HG02840 (cell line): ENCODE results near the gene CLK4.

ENCODE experiments used
- ATAC-seq: cut with Tn5 transposase; IDR thresholded peaks from one replicate; pipeline ENCODE4 v1.9.1; 2021; ENCODE audit warnings: mild to moderate bottlenecking, moderate library complexity, moderate number of reproducible peaks; ENCODE audit not compliant: unreplicated experiment, low FRiP score

The CLK4 gene

DNA sequence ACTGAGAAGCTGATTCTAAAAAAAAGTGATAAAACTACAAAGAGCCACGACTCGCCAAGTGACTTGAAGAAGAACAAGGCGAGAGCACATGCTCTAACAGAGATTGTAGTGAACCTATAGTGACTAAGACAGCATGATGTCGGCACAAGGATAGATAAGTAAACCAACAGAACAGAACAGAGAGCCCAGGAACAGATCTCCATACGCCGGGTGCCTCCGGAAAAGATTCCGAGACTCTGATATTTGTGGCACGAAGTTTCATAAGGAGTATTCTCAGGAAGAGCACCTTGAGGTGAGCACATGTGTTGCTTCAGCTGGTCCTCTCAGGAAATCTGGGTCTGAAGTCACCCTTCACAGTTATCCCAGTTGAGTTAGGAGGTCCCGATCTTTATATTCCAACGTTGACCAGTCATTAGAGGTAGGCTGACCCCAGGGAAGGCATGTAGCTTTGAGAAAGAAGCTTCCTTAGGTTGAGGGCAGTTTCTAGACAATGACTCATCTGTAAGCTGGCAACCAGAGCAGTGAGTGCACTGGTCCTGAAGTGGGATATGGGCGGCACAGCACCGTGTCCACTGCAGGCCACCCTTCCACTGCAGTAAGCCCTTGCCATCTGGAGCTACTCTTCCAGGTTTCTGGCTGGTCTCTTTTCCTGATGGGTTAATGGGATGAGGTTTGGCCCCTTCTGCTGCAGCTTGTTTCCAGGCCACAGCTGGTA is 13.6 kb upstream of the CLK4 start:
- ATAC-seq = no peak

GRCh38 chr5:178637356-178638074 is 10.7 kb upstream of the CLK4 start:
- no peak for ATAC-seq

GRCh38 chr5:178632285-178632684 is 5.4 kb upstream of the CLK4 start:
- no peak for ATAC-seq

DNA sequence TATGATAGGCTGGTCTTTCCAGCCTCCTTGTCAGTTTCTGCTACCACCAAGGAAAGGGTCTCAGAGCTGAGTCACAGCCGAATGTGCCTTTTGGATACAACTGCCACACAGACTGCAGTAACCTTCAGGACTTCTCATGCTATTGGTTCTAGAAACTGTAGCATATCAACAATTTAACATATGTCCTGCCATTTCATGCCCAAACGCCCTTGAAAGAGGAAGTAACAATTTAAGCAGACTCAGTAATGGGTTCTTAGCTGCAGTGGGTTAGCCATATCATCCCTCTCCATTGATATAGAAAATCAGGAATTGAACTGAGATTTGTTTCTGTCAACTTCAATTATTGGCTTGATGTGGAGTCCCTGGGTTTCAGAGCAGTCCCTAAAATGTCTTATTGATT is 4.1 kb upstream of the CLK4 start:
- no peak for ATAC-seq

DNA sequence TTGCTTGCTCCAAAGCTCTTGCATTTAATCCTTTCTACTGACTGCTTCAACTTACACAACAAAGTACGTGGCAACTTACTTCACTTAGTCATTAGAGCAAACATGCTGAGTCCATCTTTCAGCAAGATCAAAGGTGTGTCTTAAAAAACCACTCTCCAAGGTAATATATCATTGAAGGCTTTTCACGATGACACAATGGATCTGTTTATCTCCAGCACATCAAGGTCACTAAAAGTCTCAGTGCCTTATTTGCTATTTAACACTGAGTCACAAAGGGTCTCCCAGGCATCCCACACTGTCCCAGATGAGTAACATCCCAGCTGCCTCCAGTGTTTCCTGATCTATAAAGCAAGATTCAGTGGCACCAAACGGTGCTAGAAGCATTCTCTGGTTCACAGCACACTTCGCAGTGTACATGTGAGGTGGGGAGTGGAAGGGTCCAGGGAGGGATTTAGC is 3.7 kb upstream of the CLK4 start:
- no peak for ATAC-seq

GRCh38 chr5:178627259-178627598 is 379 bp upstream of the CLK4 start:
- no peak for ATAC-seq

DNA sequence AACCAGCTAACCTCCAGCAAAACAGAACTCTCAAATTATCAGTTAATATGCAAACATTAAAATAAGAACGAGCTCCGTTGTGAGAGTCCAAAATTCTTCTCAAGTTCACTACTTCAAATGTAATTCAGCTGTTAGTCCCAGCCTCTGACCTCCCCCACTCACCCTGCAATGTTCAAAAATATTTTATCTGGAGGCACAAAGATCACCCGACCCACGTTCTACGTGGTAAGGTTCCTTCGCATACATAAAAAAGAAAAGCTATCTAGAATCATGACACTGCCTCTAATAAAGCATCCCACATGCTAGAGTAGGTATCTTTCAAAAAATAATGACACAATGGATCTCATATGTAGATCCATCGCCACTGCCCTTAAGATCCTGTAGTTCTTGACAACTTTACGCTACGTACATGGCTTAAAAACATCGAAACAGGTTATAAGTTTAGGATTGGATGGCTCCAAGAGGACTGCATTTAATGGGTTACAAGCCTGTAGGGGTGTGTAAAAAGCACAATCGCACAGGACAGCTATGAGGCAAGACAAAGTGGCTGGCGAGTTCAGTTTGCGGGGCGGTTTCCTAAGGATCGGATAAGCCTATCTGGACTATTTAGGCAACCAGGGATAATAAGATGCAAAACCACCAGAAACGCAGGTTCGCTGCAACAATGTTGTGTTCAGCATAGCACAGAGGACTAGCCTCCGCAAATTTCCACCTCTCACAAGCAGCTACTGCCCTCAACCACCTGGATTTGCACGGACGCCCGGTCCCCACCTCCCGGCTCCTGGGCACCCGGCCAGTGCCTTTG is 969 bp downstream of the CLK4 start:
- no peak for ATAC-seq

- ATAC-seq = no peak
Observed at GRCh38 chr5:178624631-178625546, 2.0 kb downstream of the CLK4 start.

DNA sequence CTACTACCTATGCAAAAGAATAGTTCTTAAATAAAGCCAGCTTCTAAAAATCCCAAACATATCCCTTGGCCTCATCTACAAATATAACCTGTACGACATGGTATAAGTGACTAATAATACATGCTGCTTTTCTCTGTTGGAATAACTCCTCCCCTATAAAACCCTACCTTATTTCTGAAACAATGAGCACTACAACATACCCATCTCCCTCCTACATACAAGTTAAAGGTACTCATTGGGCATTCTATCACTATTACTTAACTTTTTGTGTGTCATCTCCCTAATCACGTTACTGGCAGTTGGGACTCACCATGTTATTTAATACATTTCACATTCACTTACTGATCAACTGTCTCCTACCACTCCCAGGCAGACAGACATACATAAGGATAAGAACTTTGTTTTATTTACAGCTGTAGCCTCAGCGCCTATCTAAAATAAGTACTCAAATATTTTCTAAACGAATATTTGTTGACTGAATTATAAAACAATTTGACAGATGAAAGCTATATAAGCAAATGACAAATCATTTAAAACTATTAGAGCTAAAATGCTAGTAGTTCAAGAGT is 4.1 kb downstream of the CLK4 start:
- no peak for ATAC-seq

DNA sequence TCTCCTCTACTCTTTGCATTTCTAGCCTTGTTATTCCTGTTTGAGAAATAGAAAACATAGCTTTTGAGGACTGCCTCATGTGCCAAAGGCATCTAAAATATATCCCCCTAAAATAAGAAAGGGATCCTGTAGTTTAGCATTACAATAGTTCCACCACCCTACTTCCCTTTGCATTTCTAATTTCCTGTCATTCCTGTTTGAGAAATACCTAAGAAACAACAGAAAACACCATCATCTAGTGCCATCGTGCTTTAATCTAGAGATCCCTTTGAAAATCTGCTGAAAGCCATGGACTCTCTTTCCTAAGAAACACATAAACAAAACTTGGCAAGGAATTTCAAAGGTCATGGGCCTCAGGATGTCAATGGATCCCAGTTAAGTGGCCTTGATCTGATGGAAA is 7.5 kb downstream of the CLK4 start:
- no peak for ATAC-seq

GRCh38 chr5:178612299-178612698 is 14.6 kb downstream of the CLK4 start:
- ATAC-seq = no peak

- ATAC-seq = no peak
Observed at GRCh38 chr5:178606269-178606668, 20.6 kb downstream of the CLK4 start.

DNA sequence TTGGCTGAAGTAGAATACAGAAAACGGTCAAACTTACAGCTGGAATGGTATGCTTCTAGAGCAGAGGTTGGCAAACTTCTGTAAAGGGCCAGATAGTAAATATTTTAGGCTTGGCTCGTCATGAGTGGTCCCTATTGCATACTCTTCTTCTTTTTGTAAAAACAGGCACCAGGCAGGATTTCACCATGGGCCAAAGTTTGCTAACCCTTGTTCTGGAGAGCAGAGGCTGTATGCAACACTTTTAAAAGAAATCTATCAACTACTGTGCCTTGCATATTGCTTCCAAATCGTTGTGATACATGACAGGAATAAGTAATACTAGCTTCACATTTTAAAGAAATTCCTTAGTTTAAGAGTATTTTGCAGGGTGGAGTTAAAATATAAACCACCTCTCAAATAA is 21.1 kb downstream of the CLK4 start:
- no peak for ATAC-seq

DNA sequence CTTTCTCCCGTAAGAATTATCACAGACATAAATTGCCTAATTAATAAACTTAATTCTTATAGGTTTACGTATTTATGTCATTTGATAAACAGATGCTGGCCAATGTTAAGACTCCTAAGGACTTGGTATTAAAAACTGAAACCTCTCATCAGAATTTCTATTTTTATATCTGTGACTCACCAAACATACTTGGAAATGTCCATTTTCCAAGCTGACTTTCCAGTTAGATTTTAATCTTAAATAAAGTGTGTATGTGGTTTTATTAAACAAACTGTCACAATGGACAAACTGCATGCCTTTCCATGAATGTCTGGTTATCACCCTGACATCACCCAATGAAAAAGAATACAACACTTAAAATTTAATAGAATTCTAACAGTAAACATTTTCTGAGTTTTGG is 24.1 kb downstream of the CLK4 start:
- ATAC-seq = no peak

DNA sequence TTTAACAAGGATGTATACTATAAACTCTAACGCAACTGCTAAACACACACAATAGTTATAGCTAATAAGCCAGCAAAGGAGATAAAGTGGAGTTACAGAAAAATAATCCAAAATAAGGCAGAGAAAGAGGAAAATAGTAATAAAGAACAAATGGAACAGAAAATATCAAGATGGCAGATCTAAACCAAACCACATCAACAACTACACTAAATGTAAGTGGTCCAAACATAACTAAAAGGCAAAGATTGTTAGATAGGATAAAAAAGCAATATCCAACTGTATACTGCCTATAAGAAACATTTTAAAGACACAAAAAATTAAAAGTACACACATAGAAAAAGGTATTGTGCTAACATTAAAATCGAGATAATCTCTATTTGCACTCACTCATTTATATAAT is 31.1 kb downstream of the CLK4 start:
- no peak for ATAC-seq

DNA sequence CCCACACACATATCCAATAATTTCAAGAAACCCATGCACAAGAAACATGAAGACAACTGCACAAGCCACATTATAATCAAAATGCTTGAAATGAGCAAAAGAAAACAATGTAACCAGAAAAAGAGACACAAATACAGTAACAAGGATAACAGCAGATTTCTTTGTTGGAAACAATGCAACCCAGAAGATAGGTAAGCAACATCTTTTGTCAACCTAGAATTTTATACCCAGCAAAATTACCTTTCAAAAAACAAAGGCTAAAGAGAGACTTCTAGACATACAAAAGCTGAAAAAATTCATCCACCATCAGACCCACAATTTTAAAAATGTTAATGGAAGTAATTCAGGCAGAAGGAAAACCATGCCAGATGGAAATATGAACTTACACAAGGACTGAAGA is 31.7 kb downstream of the CLK4 start:
- ATAC-seq = no peak

DNA sequence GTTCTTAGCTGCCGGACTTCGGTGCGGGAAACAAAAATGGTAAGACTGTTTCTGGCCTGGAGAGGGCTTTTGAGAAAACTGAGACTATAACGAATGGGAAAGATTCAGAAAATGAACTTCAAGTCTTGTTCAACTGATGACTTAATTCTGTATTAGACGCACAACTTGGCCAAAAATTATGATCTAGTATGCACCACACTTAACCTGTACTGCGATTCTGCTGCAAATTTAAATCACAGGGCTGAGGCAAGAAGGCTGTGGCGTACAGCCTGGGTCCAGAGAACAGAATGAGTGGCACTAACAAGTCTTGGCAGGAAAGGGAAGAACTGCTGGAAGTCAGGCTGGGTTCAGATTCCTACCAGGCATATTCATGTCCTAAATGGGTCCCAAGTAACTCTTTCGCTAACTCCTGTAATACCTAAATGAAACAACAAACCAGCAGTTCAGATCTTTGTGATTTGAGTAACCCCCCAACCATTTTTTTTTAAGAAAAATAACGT is 35.9 kb downstream of the CLK4 start:
- ATAC-seq = no peak

DNA sequence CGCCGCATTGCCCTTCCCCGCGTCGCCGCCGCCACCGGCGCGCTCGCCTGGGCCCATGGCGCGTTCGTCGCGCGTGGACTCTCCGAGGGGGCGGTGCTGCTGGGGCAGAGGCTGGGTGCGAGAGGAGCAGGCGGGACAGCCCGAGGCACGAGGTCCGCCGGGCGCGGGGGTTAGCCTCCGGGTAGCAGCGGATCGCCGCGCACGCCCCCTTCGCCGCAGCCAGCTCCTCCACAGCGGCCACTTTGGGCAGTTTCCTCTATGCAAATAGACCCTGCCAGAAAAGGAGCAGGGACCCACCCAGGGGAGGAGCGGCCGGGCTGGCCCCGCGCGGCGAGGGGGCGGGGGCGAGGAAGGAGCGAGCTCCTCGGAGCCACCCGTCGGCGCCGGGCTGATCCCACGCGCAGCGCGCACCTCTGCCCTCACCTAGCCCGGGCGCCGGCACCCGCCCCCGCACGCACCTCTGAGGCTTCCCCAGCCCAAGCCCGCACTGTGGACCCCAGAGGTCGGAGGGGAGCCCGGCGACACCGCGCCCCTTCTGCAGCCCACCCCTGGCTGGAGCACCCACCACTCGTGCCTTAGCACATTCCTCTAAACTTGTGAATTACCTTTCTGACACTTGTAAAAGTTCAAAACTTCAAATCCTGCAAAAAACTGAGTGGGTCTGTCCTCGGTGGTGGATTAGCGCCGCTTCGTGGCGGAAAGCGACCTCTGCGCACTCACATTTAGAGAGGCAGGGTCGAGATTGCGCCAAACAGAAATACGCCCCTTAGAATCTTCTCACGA is 36.5 kb downstream of the CLK4 start, which contains the start of gene COL23A1:
Gene COL23A1 (minus strand): TSS at position 253 of the 783 bp plus-strand sequence.
- no peak for ATAC-seq
